Tibial nerve (tissue), 4 donors: ENCODE measurements around the gene NINJ2. TPM values are rescaled to one million over a fixed set of nuclear protein-coding genes. Genes with fewer than 3 reads are reported as not detected.

Experiments used
- DNase-seq, 2 donors: peaks; one replicate each; pipeline ENCODE4 v3.0.0-alpha.2; 2019; ENCODE audit warnings: low spot score in 2 of 2
- H3K27ac ChIP-seq, 4 donors: fragments of 200-600 bp; sonication (generic) in 3 of 4; one replicate each; pipeline ENCODE4 v1.5.1; 2017 to 2019; ENCODE audit warnings: mild to moderate bottlenecking in 1 of 4
- H3K27me3 ChIP-seq, 2 donors: fragments of 200-600 bp; sonication (generic) in 1 of 2; one replicate each; pipeline versions ENCODE4 v1.5.1 to v1.6.0; 2017 to 2019
- H3K36me3 ChIP-seq, 3 donors: fragments of 200-600 bp; sonication (generic); one replicate each; pipeline ENCODE4 v1.5.1; 2018 to 2019
- H3K4me1 ChIP-seq, 4 donors: fragments of 200-600 bp; sonication (generic) in 3 of 4; one replicate each; pipeline ENCODE4 v1.5.1; 2017 to 2019
- H3K4me3 ChIP-seq, 4 donors: fragments of 200-600 bp; sonication (generic) in 3 of 4; one replicate each; pipeline ENCODE4 v1.5.1; 2017 to 2019; ENCODE audit warnings: mild to moderate bottlenecking in 1 of 4, moderate library complexity in 1 of 4
- H3K9me3 ChIP-seq, 4 donors: fragments of 200-600 bp; sonication (generic) in 3 of 4; one replicate each; pipeline ENCODE4 v1.5.1; 2017 to 2019
- EP300 ChIP-seq, 2 donors: sonication (generic); formaldehyde crosslinking; IDR thresholded peaks; one replicate each; pipeline ENCODE4 v1.6.1; 2017; ENCODE audit warnings: antibody characterized with exemption in 2 of 2, mild to moderate bottlenecking in 1 of 2
- POLR2A ChIP-seq, 2 donors: fragments of 450-650 bp; IDR thresholded peaks; one replicate each; pipeline ENCODE4 v1.6.1; 2017; ENCODE audit warnings: antibody characterized with exemption in 2 of 2, mild to moderate bottlenecking in 2 of 2, moderate library complexity in 2 of 2
- WGBS, 2 donors: methylation state at CpG; one replicate each; pipeline ENCODE4 v1.1.5; 2018; 5-methylcytosine and 5-hydroxymethylcytosine counted together
- total RNA-seq, 4 donors: library from RNA; depleted of rRNA; stranded (reverse); fragments of >200 nt; gene quantifications; one replicate each; pipeline ENCODE4 v1.1.0, GENCODE V29; 2016
- TF ChIP-seq, protein P1 (sequence below), 5 experiments: fragments of 200-600 bp in 3 of 5; fragments of 450-650 bp in 2 of 5; sonication (generic) in 3 of 5; IDR thresholded peaks; one replicate each; pipeline ENCODE4 v1.5.1; 2016 to 2019; ENCODE audit warnings: antibody characterized with exemption in 5 of 5, mild to moderate bottlenecking in 3 of 5, moderate library complexity in 2 of 5

The NINJ2 gene
- total RNA-seq, 4 donors from 2014 or later = 8.4 to 17.7 (median 12.6) TPM

DNA sequence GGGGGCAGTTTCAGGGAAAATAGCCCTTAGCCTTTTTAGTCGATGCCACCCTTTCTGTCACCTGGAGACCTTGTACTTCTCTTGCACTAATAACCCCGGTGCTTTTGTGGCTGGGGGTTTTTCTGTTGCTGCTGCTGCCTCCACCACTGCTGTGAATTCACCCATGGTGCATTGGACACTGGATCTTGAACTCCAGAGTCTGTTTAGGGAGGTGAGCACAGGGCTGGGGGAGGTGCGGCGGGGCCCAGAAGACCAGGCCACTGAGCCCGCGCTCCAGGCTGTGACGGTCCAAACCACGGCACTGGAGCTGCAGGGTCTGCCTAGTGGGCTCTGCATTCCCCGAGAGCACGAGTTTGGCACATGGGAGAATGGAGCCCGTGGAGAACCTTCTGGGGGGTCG is 100.6 kb downstream of the NINJ2 start:
- 80 to 85% methylated on average over 12 of the region's 12 CpGs for WGBS, 2 donors
- Histone ChIP-seq H3K27ac (peak overlapping the region in 3 of 4 donors; percentile 48 to 68 (median 62)), H3K27me3 (no peaks in the 10 kb centered on the region), H3K4me3 (peak overlapping the region in 1 of 4 donors; percentile 32), H3K36me3 (peaks cover 0 to 59% (median 0%) of the 10 kb centered on the region in 3 donors), H3K4me1 (peaks cover 0 to 8% (median 0%) of the 10 kb centered on the region in 4 donors), H3K9me3 (no peaks in the 10 kb centered on the region)
- TF ChIP-seq POLR2A (IDR thresholded peaks at IDR 0.05) = no peak
- TF ChIP-seq EP300 (IDR thresholded peaks at IDR 0.05) = no peak
- no peak for DNase-seq

DNA sequence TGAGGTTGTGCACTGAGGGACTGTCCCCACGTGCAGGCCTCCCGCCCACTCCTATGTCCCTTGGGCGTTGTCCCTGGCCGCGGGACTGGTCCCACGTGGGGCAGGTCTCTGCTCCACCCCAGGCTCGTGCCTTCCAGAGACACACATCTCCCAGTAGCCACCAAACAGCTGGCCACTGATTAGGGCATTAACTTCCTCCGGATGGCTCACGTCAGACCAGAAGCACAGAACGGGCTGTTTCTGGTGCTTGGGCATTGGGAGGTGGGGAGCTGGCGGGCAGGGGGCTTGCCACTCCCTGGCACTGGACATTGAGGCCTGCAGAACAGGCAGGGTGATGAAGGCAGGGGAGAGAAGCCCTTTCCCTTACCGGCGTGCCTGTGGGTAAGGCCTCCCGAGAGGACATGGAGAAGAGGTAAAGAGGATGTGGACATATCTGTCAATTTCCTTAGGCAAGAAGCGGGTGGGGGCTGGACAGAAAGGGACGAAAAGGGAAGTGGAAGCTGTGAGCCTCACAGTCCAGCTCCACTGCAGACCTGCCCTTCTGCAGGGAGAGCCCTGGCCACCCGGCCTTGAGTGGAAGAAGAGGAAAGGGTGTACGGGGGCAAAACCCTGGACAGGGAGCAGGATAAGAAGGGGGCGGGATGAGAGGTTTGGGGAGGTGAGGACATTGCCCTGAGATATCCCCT is 101.2 kb downstream of the NINJ2 start:
- H3K36me3 ChIP-seq = peaks cover 0 to 63% (median 0%) of the 10 kb centered on the region in 3 donors
- WGBS, 2 donors = 60 to 65% methylated on average over 19 of the region's 19 CpGs
- no peaks in the 10 kb centered on the region for H3K9me3 ChIP-seq
- H3K4me3 ChIP-seq = peak overlapping the region in 1 of 4 donors; percentile 32
- H3K4me1 ChIP-seq = peaks cover 0 to 8% (median 0%) of the 10 kb centered on the region in 4 donors
- peak overlapping the region in 3 of 4 donors; percentile 25 to 68 (median 62) for H3K27ac ChIP-seq
- H3K27me3 ChIP-seq = no peaks in the 10 kb centered on the region
- DNase-seq = peak in 1 of 2 donors; percentile 64
- TF ChIP-seq POLR2A (IDR thresholded peaks at IDR 0.05) = peak in 1 of 2 donors; percentile 40
- peak in 1 of 2 donors; percentile 70 for TF ChIP-seq EP300 (IDR thresholded peaks at IDR 0.05)
- TF ChIP-seq, protein P1, sequence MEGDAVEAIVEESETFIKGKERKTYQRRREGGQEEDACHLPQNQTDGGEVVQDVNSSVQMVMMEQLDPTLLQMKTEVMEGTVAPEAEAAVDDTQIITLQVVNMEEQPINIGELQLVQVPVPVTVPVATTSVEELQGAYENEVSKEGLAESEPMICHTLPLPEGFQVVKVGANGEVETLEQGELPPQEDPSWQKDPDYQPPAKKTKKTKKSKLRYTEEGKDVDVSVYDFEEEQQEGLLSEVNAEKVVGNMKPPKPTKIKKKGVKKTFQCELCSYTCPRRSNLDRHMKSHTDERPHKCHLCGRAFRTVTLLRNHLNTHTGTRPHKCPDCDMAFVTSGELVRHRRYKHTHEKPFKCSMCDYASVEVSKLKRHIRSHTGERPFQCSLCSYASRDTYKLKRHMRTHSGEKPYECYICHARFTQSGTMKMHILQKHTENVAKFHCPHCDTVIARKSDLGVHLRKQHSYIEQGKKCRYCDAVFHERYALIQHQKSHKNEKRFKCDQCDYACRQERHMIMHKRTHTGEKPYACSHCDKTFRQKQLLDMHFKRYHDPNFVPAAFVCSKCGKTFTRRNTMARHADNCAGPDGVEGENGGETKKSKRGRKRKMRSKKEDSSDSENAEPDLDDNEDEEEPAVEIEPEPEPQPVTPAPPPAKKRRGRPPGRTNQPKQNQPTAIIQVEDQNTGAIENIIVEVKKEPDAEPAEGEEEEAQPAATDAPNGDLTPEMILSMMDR (IDR thresholded peaks at IDR 0.05) = no peak

DNA sequence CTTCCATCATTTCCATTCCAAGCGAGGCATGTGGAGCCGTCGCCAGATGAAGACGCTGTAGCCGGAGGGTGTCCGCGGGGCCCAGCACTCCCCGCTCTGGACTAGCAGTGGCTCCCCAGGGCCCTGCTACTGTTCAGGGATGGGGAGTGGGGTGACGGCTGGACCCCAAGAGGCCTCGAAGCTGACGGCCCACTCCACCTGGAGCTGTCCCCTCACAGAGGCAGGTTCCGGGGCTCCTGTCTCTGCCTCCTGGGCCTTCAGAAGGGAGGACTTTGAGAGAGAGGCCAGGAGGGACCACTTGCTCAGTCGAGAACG is 101.9 kb downstream of the NINJ2 start:
- Histone ChIP-seq H3K36me3 (peaks cover 0 to 68% (median 0%) of the 10 kb centered on the region in 3 donors), H3K4me3 (peak overlapping the region in 1 of 4 donors; percentile 32), H3K9me3 (no peaks in the 10 kb centered on the region), H3K4me1 (peaks cover 0 to 8% (median 0%) of the 10 kb centered on the region in 4 donors), H3K27me3 (no peaks in the 10 kb centered on the region), H3K27ac (peak overlapping the region in 2 of 4 donors; percentile 62 to 68)
- 66 to 77% methylated on average over 6 to 14 of the region's 14 CpGs for WGBS, 2 donors
- TF ChIP-seq, protein P1 (IDR thresholded peaks at IDR 0.05) = no peak
- TF ChIP-seq POLR2A (IDR thresholded peaks at IDR 0.05) = no peak
- TF ChIP-seq EP300 (IDR thresholded peaks at IDR 0.05) = no peak
- no peak for DNase-seq

DNA sequence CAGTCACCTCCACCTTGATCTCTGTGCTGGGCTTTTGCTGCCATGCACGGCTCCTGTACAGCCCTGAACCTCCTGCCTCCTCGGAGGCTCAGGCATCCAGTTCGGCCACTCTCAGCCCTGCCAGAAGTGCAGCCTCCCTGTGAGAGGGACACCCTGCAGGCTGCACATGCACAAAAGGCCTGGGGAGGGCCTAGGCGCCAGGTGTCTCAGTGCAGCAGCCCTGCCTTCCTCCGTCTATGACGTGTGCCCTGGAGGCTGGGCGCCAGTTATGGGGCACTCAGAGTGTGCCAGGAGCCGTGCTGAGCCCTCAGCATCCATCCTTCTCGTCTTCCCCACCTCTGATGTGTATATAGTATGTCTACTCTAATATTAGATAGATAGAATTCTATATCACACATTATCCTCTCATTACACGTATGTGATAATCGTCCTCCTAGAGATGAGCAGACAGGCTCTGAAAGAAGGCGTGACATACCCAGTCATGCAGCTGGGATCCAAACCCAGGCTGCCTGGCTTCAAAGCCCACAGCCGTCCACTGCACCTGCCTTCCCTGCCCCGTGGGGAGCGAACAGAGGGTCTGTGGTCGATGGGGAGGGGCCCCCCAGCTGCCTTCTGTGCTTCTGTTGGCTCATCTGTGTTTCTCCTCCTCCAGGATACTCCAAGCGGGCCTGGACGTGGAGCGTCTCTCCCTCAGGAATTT is 102.4 kb downstream of the NINJ2 start:
- H3K27me3 ChIP-seq = no peaks in the 10 kb centered on the region
- H3K36me3 ChIP-seq = peaks cover 0 to 72% (median 0%) of the 10 kb centered on the region in 3 donors
- WGBS, 2 donors = 75% methylated on average over 18 to 19 of the region's 19 CpGs
- peaks cover 0 to 8% (median 0%) of the 10 kb centered on the region in 4 donors for H3K4me1 ChIP-seq
- H3K4me3 ChIP-seq = no peak overlapping the region
- peak overlapping the region in 1 of 4 donors; percentile 62 for H3K27ac ChIP-seq
- DNase-seq = no peak
- no peaks in the 10 kb centered on the region for H3K9me3 ChIP-seq
- TF ChIP-seq, protein P1 (IDR thresholded peaks at IDR 0.05) = no peak
- no peak for TF ChIP-seq POLR2A (IDR thresholded peaks at IDR 0.05)
- TF ChIP-seq EP300 (IDR thresholded peaks at IDR 0.05) = no peak

DNA sequence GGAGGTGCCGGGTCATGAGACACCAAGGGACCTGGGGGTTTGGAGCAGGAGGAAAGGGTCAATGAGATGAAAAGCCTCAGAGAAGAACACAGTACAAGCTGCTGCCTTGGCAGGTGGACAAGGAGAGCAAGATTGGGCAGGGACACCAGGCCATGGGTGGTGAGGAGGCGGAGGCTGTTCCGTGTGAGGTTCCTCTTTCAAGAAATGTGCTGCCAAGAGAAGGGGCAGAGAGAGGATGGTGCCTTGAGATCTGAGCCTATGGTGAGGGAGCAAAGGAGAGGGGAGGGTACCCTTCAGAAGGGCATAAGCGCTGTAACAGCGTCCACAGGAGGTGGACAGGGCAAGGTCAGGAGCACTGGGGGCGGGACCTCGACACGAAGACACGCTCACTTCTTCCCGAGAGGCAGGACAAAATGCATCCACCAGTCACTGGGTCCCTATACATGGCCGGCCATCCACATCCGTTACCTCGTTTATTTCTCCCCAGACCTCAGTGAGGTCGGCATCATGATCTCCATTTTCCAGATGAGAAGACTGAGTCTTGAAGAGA is 103.3 kb downstream of the NINJ2 start:
- Histone ChIP-seq H3K27ac (no peak overlapping the region), H3K4me3 (no peak overlapping the region), H3K9me3 (no peaks in the 10 kb centered on the region), H3K36me3 (peaks cover 0 to 72% (median 0%) of the 10 kb centered on the region in 3 donors), H3K4me1 (peaks cover 0 to 8% (median 0%) of the 10 kb centered on the region in 4 donors), H3K27me3 (no peaks in the 10 kb centered on the region)
- no peak for DNase-seq
- no peak for TF ChIP-seq POLR2A (IDR thresholded peaks at IDR 0.05)
- TF ChIP-seq, protein P1 (IDR thresholded peaks at IDR 0.05) = no peak
- no peak for TF ChIP-seq EP300 (IDR thresholded peaks at IDR 0.05)
- WGBS, 2 donors = 87 to 88% methylated on average over 14 of the region's 14 CpGs
